22Rv1 (cell line): ENCODE measurements around the gene MUC22.

Experiments
- ZFX ChIP-seq: fragments of 450-650 bp; IDR thresholded peaks from 2 replicates; pipeline ENCODE4 v1.6.1; 2017; ENCODE audit warnings: antibody characterized with exemption, borderline replicate concordance
- TF ChIP-seq, protein P1 (sequence below): fragments of 450-650 bp; IDR thresholded peaks from 2 replicates; pipeline ENCODE4 v1.5.1; 2017; ENCODE audit warnings: mild to moderate bottlenecking

DNA sequence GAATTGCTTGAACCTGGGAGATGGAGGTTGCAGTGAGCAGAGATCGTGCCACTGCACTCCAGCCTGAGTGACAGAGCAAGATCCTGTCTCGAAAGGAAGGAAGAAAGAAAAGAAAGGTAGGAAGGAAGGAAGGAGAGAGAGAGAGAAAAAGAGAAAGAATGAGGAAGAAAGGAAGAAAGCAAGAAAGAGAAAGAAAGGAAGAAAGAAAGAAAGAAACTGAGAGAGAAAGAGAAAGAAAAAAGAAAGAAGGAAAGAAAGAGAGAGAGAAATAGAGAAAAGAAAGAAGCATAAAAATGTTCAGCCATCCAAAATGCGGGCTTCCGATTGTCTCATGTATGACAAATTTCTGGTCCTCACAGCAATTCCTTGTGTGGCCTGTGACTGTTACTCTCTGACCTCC lies 22.8 kb downstream of the MUC22 start:
- TF ChIP-seq, protein P1, sequence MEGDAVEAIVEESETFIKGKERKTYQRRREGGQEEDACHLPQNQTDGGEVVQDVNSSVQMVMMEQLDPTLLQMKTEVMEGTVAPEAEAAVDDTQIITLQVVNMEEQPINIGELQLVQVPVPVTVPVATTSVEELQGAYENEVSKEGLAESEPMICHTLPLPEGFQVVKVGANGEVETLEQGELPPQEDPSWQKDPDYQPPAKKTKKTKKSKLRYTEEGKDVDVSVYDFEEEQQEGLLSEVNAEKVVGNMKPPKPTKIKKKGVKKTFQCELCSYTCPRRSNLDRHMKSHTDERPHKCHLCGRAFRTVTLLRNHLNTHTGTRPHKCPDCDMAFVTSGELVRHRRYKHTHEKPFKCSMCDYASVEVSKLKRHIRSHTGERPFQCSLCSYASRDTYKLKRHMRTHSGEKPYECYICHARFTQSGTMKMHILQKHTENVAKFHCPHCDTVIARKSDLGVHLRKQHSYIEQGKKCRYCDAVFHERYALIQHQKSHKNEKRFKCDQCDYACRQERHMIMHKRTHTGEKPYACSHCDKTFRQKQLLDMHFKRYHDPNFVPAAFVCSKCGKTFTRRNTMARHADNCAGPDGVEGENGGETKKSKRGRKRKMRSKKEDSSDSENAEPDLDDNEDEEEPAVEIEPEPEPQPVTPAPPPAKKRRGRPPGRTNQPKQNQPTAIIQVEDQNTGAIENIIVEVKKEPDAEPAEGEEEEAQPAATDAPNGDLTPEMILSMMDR = no peak
- no peak for TF ChIP-seq ZFX
